Breast epithelium (tissue), 3 donors: Measurements from ENCODE around the gene CMTM7.

ENCODE experiments used
- POLR2A ChIP-seq: fragments of 450-650 bp; IDR thresholded peaks from one replicate; pipeline ENCODE4 v1.6.1; 2016; ENCODE audit warnings: antibody characterized with exemption, mild to moderate bottlenecking, moderate library complexity
- TF ChIP-seq, protein P1 (sequence below), 3 donors: fragments of 450-650 bp; IDR thresholded peaks; one replicate each; pipeline ENCODE4 v1.5.1; 2016 to 2017; ENCODE audit warnings: antibody characterized with exemption in 3 of 3, mild to moderate bottlenecking in 3 of 3, moderate library complexity in 3 of 3

DNA sequence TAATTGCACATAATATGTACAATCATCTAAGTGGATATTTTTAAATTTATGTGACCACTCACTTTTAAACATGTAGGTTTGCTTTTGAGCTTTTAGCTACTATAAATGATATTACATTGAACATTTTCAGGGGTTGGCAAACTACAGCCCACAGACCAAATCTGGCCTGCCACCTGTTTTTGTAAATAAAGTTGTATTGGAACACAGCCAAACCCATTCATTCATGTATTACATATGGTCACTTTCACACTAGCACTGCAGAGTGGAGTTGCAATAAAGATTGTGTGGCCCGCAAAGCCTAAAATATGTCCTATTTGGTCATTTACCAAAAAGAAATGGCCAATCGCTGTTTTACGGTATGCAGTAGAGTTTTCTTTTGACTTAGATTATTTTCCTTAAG lies 21.2 kb downstream of the CMTM7 start:
- TF ChIP-seq, protein P1, sequence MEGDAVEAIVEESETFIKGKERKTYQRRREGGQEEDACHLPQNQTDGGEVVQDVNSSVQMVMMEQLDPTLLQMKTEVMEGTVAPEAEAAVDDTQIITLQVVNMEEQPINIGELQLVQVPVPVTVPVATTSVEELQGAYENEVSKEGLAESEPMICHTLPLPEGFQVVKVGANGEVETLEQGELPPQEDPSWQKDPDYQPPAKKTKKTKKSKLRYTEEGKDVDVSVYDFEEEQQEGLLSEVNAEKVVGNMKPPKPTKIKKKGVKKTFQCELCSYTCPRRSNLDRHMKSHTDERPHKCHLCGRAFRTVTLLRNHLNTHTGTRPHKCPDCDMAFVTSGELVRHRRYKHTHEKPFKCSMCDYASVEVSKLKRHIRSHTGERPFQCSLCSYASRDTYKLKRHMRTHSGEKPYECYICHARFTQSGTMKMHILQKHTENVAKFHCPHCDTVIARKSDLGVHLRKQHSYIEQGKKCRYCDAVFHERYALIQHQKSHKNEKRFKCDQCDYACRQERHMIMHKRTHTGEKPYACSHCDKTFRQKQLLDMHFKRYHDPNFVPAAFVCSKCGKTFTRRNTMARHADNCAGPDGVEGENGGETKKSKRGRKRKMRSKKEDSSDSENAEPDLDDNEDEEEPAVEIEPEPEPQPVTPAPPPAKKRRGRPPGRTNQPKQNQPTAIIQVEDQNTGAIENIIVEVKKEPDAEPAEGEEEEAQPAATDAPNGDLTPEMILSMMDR (IDR thresholded peaks at IDR 0.05) = no peak
- TF ChIP-seq POLR2A = no peak
